Activated CD8-positive, alpha-beta memory T cell treated with anti-CD3 and anti-CD28 coated beads, Interleukin-2, amount 50 U/mL, for 1 hour (primary cell): ENCODE results near the gene PP2D1.
A peak's percentile ranks its signal among the peaks of the same experiment; 100 is the strongest.
"Not testable (repeated sequence)": the region's sequence is repeated elsewhere in the genome, so short reads cannot be mapped to it uniquely, and the experiment has no call there.

ENCODE experiments used
- DNase-seq: peaks from one replicate; pipeline ENCODE4 v3.0.0-alpha.2; 2020; ENCODE audit errors: extremely low read depth

PP2D1 gene

DNA sequence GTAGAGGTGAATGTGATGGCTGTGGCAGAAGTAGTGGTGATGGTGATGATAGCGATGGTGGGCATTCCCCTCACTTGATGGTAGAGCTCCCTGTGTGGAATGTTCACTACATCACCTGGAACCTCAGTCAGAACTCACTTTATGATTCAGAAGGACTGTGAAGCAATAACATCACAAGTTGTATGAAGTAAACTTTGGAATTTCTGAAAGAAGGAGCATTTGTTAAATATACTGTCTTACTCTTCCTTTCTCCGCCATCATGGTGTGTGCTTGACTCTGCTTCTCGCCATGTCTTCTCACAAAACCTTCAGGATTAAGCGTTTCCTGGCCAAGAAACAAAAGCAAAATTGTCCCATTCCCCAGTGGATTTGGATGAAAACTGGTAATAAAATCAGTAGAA, at the start of gene PP2D1:
Gene PP2D1, minus strand, starts transcription at position 101 of the 400 bp plus-strand sequence. CDS start 192 bp downstream, outside the sequence.
- DNase-seq = no peak

DNA sequence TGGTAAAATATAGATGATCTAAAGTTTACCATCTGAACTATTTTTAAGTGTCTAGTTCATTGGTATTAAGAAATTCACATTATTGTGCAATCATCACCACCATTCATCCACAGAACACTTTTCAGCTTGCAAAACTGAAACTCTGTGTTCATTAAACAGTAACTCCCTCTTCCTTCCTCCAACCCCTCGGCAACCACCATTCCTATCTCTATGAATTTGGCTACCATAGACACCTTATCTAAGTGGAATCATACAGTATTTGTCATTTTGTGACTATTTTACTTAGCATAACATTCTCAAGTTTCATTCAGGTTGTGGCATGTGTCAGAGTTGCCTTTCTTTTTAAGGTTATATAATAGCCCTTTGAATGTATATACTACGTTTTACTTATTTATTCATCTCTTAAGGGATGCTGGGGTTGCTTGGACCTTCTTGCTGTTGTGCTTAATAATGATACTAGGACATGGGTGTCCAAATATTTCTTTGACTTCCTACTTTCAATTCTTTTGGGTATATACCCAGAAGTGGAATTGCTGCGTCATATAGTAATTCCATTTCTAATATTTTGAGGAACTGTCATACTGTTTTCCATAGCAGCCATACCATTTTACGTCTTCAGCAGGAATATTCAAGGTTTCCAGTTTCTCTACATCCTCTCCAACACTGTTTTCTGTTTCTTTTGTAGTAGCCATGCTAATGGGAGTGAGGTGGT, 49.1 kb upstream of the PP2D1 start:
- DNase-seq = no peak

- DNase-seq = no peak
Measured at GRCh38 chr3:20059929-20060328, 47.9 kb upstream of the PP2D1 start.

DNA sequence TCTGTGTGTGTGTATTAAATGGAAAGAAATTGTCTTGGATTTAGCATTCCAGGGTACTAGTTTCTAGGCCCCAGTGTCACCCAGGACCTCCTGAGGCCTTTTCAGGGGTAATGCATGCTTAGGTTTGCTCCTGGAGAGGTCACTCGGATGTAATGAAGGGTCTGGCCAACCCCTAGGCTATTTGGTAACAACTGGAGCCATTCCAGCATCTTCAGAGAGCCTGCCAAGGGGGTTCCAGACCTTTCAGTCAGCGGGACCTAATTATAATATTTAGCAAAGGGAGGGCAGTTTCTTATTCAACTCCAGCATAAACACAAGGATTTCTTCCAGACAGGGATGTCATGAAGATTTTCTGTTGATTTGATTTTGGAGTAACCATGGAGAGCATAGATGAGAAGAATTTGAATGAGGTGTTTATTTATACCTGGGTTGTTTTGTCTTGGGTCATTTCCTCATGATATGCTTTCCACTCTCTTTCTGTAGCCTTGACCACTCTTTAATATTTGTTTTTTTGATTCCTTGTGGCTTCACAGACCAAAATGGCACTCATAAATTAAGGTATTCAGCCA, 45.6 kb upstream of the PP2D1 start:
- DNase-seq = no peak

GRCh38 chr3:20056725-20057611, 44.9 kb upstream of the PP2D1 start:
- no peak for DNase-seq

DNA sequence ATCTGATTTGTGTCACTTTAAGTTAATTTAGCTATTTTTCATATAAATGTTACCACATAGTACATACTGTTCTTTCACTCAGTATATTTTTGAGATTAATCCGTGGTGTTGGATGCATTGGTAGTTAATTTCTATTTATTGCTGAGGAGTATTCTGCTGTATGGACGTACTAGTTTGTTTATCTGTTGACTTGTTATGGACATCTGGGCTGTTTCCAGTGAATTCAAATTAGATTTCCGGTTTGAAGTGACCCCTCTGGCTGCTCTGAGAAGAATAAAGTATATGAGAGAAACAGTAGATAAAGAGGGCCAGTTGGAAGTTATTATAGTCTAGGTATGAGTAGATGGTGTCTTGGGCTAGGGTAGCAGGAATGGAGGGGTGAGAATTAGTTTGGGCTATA, 43.8 kb upstream of the PP2D1 start:
- DNase-seq = no peak

- no peak for DNase-seq
Measured at GRCh38 chr3:20055020-20055775, 43.1 kb upstream of the PP2D1 start.

GRCh38 chr3:20054549-20054987, 42.5 kb upstream of the PP2D1 start:
- DNase-seq = peak; percentile 53

- DNase-seq = no peak
Measured at GRCh38 chr3:20052851-20053250, 40.8 kb upstream of the PP2D1 start.

GRCh38 chr3:20051123-20051806, 39.2 kb upstream of the PP2D1 start:
- no peak for DNase-seq

DNA sequence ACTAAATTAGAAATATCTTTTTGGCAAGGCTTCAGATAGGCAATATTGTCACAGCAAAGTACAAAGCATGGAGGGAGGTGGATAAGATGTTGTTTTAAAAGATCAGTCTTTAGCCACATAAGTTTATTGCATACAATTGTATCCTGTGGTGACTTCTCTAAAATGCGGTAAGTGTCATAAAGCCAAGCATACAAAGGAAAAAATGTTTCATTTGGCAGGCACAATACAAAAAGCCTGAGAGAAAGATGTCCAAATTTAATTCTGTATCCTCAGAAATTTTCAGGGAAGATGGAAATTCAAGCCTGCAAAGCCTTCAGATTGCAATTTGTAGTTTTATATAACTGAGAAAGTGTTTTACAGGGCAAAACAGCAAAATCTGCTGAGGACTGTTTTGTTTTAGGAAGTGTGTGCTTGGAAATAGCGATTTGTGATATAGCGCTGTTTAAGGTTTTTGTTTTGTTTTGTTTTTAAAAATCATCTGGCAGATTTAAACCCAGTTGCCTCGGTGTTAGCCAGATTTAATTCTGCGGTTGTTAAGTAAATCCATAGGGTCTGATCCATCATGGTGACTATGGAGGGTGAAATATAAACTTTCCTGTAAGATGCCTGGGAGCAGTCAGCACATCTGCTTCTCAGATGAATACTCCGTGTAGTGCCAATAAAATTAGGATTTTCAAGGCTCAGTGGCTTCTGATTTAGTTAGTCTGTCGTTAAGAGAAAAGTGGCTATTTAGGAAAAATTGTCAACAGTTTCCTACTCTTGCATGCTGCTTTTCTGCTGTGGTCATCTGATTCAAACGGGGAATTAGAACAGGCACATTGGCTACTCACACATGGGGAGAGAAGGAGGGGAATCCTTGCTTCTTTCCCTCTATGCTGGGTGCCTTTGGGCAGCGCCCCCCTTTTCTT, 36.2 kb upstream of the PP2D1 start:
- DNase-seq = no peak

DNA sequence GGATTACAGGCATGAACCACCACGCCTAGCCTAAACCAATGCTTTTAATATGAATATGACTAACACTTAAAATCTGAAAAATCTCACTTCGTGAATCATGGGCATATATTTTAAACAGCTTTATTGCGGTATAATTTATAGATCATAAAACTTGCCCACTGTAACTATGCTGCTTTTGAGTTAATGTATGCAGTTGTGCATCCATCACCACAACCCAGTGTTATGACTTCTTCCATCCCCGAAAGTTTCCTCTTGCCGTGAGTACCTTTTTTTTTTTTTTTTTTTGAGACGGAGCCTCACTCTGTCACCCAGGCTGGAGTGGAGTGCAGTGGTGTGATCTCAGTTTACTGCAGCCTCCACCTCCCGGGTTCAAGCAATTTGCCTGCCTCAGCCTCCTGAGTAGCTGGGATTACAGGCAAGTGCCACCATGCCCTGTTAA, 35.3 kb upstream of the PP2D1 start:
- DNase-seq = no peak

- no peak for DNase-seq
Measured at GRCh38 chr3:20046556-20046955, 34.5 kb upstream of the PP2D1 start.

DNA sequence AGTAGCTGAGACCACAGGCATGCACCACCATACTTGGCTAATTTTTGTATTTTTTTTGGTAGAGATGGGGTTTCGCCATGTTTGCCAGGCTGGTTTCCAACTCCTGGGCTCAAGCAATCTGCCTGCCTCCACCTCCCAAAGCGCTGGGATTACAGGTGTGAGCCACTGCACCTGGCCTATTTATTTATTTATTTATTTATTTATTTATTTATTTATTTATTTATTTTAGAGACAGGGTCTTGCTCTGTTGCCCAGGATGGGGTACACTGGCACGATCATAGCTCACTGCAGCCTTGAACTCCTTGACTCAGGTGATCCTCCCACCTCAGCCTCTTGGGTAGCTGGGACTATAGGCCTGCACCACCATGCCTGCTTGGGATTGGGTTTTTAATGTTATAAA, 33.1 kb upstream of the PP2D1 start:
- DNase-seq = not testable (repeated sequence)

DNA sequence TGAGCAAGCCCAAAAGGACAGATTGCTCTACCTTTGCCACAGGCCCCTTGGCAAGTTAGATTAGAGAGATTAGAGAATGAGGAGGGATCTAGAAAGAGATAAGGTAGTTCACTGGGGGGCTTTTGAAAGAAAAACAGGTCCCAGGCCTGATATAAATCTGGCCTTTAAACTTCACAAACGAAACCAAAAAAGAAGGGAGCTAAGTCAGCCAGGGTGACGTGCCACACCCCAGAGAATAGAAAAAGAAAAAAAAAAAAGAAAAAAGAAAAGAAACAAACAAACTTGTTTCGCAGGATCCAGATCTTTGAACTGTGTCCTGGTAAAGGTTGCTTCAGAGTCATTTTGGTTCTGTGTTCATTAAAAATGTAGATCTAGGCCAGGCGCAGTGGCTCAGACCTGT, 31.8 kb upstream of the PP2D1 start:
- no peak for DNase-seq

DNA sequence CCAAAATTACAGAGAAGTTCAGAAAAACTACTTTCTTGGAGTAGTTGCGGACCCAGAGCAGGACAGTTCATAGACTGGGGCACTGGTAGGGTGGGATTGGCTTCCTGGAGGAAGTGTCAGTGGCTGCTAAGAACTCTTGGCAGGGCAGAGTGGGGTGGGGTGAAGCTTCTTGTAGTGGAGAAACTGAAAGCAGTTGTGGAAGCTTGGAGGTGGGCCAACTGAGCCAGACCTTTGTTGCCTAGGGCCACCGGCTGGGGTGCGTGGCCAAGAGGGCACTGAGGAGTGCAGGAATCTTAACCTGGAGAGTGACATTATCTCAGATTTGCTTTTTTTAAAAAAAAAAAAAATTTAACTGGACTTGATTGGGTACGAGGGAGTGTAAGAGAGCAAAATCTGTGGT, 31.3 kb upstream of the PP2D1 start:
- DNase-seq = no peak

DNA sequence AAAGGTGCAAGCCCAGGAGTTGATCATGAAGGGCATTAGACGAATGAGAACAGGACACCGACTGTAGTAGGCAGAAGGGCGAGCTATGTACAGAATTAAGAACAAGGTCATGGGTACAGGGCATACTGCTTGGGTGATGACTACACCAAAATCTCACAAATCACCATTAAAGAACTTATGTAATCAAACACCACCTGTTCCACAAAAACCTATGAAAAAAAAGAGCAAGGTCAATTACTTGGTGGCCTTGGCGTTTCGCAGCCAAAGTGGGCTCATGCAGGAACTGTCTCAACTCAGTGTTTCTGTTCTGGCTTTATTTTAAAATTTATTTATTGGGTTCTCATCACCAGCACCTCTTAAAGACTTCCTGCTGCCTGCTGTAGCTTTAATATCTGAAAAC, 30.3 kb upstream of the PP2D1 start:
- no peak for DNase-seq

- DNase-seq = peak; percentile 33
Measured at GRCh38 chr3:20041197-20041780, 29.2 kb upstream of the PP2D1 start.

- no peak for DNase-seq
Measured at GRCh38 chr3:20040548-20041196, 28.6 kb upstream of the PP2D1 start.
